Neuronal stem cell (in vitro differentiated cells): ENCODE data around the gene FKBP15.
"Not testable (repeated sequence)": the region's sequence is repeated elsewhere in the genome, so short reads cannot be mapped to it uniquely, and the experiment has no call there.

Experiments used
- DNase-seq: peaks from one replicate; pipeline ENCODE4 v3.0.0-alpha.2; 2013; ENCODE audit warnings: low spot score
- H2AFZ ChIP-seq: one replicate; pipeline ENCODE4 v1.6.1; 2013; ENCODE audit warnings: mild to moderate bottlenecking, low read length, inconsistent platforms
- H2AK5ac ChIP-seq: 2 replicates; pipeline ENCODE4 v1.6.1; 2013; ENCODE audit warnings: low read depth, mild to moderate bottlenecking, inconsistent platforms, low read length, moderate library complexity, mixed read lengths
- H2BK120ac ChIP-seq: 2 replicates; pipeline ENCODE4 v1.6.1; 2013; ENCODE audit warnings: low read depth, mild to moderate bottlenecking, inconsistent platforms, low read length, moderate library complexity, mixed read lengths
- H2BK12ac ChIP-seq: one replicate; pipeline ENCODE4 v1.6.1; 2013; ENCODE audit warnings: low read length, inconsistent platforms
- H2BK15ac ChIP-seq: 2 replicates; pipeline ENCODE4 v1.6.1; 2013; ENCODE audit warnings: mild to moderate bottlenecking, low read length, inconsistent platforms, mixed read lengths
- H2BK5ac ChIP-seq: one replicate; pipeline ENCODE4 v1.6.1; 2013; ENCODE audit warnings: inconsistent platforms, mild to moderate bottlenecking, low read length, moderate library complexity
- H3K14ac ChIP-seq: one replicate; pipeline ENCODE4 v1.6.1; 2013; ENCODE audit warnings: low read length, inconsistent platforms
- H3K18ac ChIP-seq: 2 replicates; pipeline ENCODE4 v1.6.1; 2013; ENCODE audit warnings: low read length, inconsistent platforms
- H3K23ac ChIP-seq: 2 replicates; pipeline ENCODE4 v1.6.1; 2013; ENCODE audit warnings: low read depth, mild to moderate bottlenecking, mixed read lengths, low read length, inconsistent platforms; ENCODE audit not compliant: poor library complexity
- H3K27ac ChIP-seq: replicated peaks from 3 replicates; pipeline ENCODE4 v1.5.1; 2013; ENCODE audit warnings: low read length, inconsistent platforms
- H3K27me3 ChIP-seq, 3 experiments: 2 replicates each; pipeline ENCODE4 v1.6.1; 2013; ENCODE audit warnings: low read length in 3 of 3, mild to moderate bottlenecking in 2 of 3, inconsistent platforms in 1 of 3, low read depth in 1 of 3, mixed read lengths in 1 of 3, moderate library complexity in 1 of 3; ENCODE audit not compliant: control insufficient read depth in 3 of 3, insufficient read depth in 3 of 3
- H3K36me3 ChIP-seq, 2 donors: replicated peaks in 1 of 2; 2 replicates each; pipeline ENCODE4 v1.6.1; 2013; ENCODE audit warnings: low read length in 2 of 2; ENCODE audit not compliant: control insufficient read depth in 2 of 2, insufficient read depth in 2 of 2
- H3K4ac ChIP-seq: 2 replicates; pipeline ENCODE4 v1.6.1; 2013; ENCODE audit warnings: inconsistent platforms, mild to moderate bottlenecking, low read length, moderate library complexity
- H3K4me1 ChIP-seq, 2 donors: 1 replicate in 1 of 2; 2 replicates in 1 of 2; pipeline ENCODE4 v1.6.1; 2013; ENCODE audit warnings: low read length in 2 of 2, low read depth in 1 of 2; ENCODE audit not compliant: control insufficient read depth in 2 of 2, insufficient read depth in 1 of 2
- H3K4me2 ChIP-seq: one replicate; pipeline ENCODE4 v1.6.1; 2013; ENCODE audit warnings: mild to moderate bottlenecking, low read length, inconsistent platforms; ENCODE audit not compliant: insufficient read depth, poor library complexity, severe bottlenecking
- H3K4me3 ChIP-seq, 2 donors: 2 replicates each; pipeline ENCODE4 v1.5.1; 2013; ENCODE audit warnings: low read length in 2 of 2, mild to moderate bottlenecking in 2 of 2, inconsistent platforms in 1 of 2, moderate library complexity in 1 of 2
- H3K79me1 ChIP-seq: one replicate; pipeline ENCODE4 v1.6.1; 2013; ENCODE audit warnings: low read depth, mild to moderate bottlenecking, inconsistent platforms, low read length, moderate library complexity
- H3K9ac ChIP-seq: one replicate; pipeline ENCODE4 v1.6.1; 2013; ENCODE audit warnings: mild to moderate bottlenecking, low read depth, low read length, inconsistent platforms; ENCODE audit not compliant: poor library complexity
- H3K9me3 ChIP-seq, 2 donors: replicated peaks in 1 of 2; 2 replicates each; pipeline versions ENCODE3 to v1.6.1; 2013; ENCODE audit warnings: low read length in 2 of 2, mild to moderate bottlenecking in 2 of 2, inconsistent platforms in 1 of 2, low read depth in 1 of 2, mixed read lengths in 1 of 2, moderate library complexity in 1 of 2; ENCODE audit not compliant: control insufficient read depth in 2 of 2, insufficient read depth in 1 of 2
- H4K8ac ChIP-seq: one replicate; pipeline ENCODE4 v1.6.1; 2013; ENCODE audit warnings: low read depth, mild to moderate bottlenecking, inconsistent platforms, low read length, moderate library complexity
- H4K91ac ChIP-seq: one replicate; pipeline ENCODE4 v1.6.1; 2013; ENCODE audit warnings: low read length, low read depth, mild to moderate bottlenecking, inconsistent platforms; ENCODE audit not compliant: poor library complexity
- WGBS, 2 donors: extraction: QIAGEN DNeasy Blood & Tissue Kit; methylation state at CpG; one replicate each; pipeline ENCODE4 v1.1.7; 2013; ENCODE audit warnings: missing lambda C conversion rate in 2 of 2, mixed read lengths in 1 of 2; ENCODE audit not compliant: insufficient read length in 2 of 2, insufficient replicate concordance in 1 of 2; ENCODE audit errors: extremely low coverage in 2 of 2; 5-methylcytosine and 5-hydroxymethylcytosine counted together

The FKBP15 gene

DNA sequence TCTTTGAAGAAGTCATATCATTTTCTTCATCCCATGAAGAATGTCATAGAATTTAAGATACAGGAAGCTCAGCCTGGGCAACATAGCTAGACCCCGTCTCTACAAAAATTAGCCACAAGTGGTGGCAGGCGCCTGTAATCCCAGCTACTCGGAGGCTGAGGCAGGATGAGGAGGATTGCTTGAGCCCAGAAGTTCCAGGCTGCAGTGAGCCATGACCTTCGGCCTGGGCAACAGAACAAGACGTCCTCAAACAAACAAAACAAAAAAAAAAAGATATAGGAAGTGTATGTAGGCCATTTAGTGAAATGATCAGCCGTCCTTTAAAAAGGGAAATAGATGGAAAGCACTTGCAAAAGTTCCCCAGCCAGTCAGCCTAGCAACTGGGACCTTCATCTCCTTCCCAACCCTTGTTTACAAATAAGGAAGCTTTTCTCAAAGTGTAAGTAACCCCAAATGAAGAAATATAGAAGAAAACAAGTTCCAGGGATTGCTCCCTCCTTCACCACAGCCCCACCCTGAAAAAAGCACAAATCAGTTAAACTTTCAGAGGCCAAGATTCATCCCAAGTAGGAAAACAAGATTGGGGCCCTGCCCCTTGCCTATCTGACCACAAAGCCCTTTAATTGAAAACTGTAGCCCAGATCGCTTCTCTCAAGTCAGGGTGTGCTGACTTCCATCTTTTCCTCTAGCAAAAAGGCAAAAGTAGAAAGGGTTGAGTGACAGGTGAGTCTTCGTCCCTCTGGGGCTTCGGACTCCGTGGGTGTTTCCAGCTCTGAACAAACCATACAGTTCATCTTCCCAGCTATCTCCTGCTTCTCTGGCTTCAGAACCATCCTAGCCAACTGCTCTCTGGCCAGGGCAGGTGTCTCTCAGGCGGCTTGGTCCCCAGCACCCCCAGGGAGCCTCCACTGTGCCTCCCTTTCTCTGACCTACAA is 69.1 kb downstream of the FKBP15 start:
- H2AK5ac ChIP-seq, result no peak overlapping the region
- H3K27me3 ChIP-seq, result peaks cover 0 to 24% (median 16%) of the 10 kb centered on the region in 3 experiments
- WGBS, 2 donors, result no CpG with 5 or more reads among the region's 11 CpGs
- peaks cover 0 to 2% of the 10 kb centered on the region in 2 donors for H3K4me1 ChIP-seq
- no peak overlapping the region for H2BK15ac ChIP-seq
- H3K23ac ChIP-seq, result no peak overlapping the region
- no peaks in the 10 kb centered on the region for H3K36me3 ChIP-seq
- H3K27ac ChIP-seq, result no peak overlapping the region
- no peak overlapping the region for H2BK5ac ChIP-seq
- no peak overlapping the region for H3K18ac ChIP-seq
- H3K4me2 ChIP-seq, result peak overlapping the region; percentile 85
- no peak overlapping the region for H4K91ac ChIP-seq
- H2AFZ ChIP-seq, result peak overlapping the region; percentile 94
- DNase-seq, result no peak
- no peak overlapping the region for H2BK120ac ChIP-seq
- no peaks in the 10 kb centered on the region for H3K79me1 ChIP-seq
- H3K4me3 ChIP-seq, result peak overlapping the region; percentile 62 to 81
- no peaks in the 10 kb centered on the region for H3K9me3 ChIP-seq
- H4K8ac ChIP-seq, result no peak overlapping the region
- H2BK12ac ChIP-seq, result no peak overlapping the region
- no peak overlapping the region for H3K14ac ChIP-seq
- no peak overlapping the region for H3K4ac ChIP-seq
- H3K9ac ChIP-seq, result no peak overlapping the region

DNA sequence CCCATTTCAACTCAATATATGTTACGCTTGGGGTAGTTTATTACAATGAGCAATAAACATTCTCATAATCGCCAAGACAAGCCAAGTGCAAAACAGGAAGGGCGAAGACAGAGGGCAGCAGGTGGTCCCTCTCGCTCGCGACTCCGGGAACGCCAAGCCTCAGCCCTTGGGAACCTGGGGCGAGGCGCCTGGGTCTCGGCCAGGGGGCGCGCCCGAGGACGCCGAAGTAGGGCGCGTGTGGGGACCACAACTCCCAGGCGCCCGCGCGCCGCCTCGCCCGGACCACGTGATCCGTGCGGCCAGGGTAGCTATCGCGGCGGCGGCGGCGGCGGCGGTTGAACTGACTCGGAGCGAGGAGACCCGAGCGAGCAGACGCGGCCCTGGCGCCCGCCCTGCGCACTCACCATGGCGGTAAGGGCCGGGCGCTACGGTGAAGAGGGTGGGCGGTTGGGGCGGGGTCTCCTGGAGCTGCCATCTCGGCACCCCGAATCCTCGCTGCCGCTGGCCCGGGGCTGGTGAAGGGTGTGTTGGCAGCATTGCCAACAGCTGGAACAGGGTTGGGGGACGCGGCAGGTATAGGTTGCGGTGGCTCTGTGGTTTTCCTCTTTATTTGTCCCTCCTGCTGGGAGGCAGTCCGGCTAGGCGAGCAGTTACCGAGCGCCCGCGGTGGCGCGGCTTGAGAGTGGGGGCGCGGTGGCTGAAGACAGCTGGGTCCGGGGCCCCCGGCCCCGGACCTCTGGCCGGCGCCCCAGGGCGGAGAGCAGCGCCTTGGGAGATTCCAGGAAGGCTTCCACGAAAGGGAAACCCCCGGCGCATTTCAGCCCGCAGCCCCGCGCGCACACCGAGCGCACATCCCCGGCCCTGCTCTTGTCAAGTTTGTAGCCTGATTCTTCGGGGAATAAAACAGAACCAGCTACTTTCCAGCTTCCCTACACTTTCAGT is 70.1 kb downstream of the FKBP15 start, which contains the start of gene SLC31A2:
SLC31A2 (plus strand) TSS at position 338 of the 942 bp plus-strand sequence; CDS start at position 406, 68 bp downstream.
- Histone ChIP-seq H2BK5ac (peak within 1 kb of the TSS; percentile 62), H3K4me1 (no peaks in the 10 kb centered on the region), H3K9me3 (no peaks in the 10 kb centered on the region), H4K91ac (no peak within 1 kb of the TSS), H2BK120ac (no peak within 1 kb of the TSS), H3K18ac (peak within 1 kb of the TSS; percentile 93), H2AFZ (peak within 1 kb of the TSS; percentile 94), H3K14ac (no peak within 1 kb of the TSS), H3K4me2 (peak within 1 kb of the TSS; percentile 85), H3K27me3 (peaks cover 0 to 29% (median 16%) of the 10 kb centered on the region in 3 experiments), H3K23ac (peak within 1 kb of the TSS; percentile 29), H3K9ac (peak within 1 kb of the TSS; percentile 82), H3K79me1 (no peaks in the 10 kb centered on the region), H2AK5ac (no peak within 1 kb of the TSS), H3K4ac (no peak within 1 kb of the TSS), H2BK12ac (no peak within 1 kb of the TSS), H3K27ac (no peak within 1 kb of the TSS), H2BK15ac (peak within 1 kb of the TSS; percentile 51), H3K36me3 (no peaks in the 10 kb centered on the region), H4K8ac (no peak within 1 kb of the TSS), H3K4me3 (peak within 1 kb of the TSS; percentile 62 to 81)
- WGBS, 2 donors, result no CpG with 5 or more reads among the region's 87 CpGs
- DNase-seq, result peak; percentile 85

DNA sequence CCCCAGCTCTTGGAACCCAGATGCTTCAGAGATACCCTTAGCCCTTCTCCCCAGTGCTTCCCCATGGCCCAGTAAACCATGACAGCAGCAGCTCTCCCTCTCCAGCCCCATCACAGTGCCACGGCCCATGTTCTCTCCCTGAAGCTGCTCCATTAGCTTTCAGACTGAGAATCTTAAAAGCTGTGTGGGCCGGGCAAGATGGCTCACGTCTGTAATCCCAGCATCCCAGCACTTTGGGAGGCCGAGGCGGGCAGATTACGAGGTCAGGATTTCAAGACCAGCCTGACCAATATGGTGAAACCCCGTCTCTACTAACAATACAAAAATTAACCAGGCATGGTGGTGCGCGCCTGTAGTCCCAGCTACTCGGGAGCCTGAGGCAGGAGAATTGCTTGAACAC is 71.5 kb downstream of the FKBP15 start:
- H3K27ac ChIP-seq, H2BK5ac ChIP-seq, H4K91ac ChIP-seq, H3K4me1 ChIP-seq, H3K79me1 ChIP-seq, H2AK5ac ChIP-seq, H3K36me3 ChIP-seq, H3K14ac ChIP-seq, H4K8ac ChIP-seq, H3K4me2 ChIP-seq, H3K23ac ChIP-seq, H3K9me3 ChIP-seq, H3K4ac ChIP-seq, H2BK120ac ChIP-seq, H2AFZ ChIP-seq, H3K18ac ChIP-seq, DNase-seq, H2BK12ac ChIP-seq, H3K4me3 ChIP-seq, H2BK15ac ChIP-seq, H3K9ac ChIP-seq: not testable (repeated sequence)
- peaks cover 0 to 31% (median 16%) of the 10 kb centered on the region in 3 experiments for H3K27me3 ChIP-seq
- WGBS, 2 donors, result no CpG with 5 or more reads among the region's 10 CpGs
